Thoracic aorta (tissue), 2 donors: ENCODE data around the gene CDK2AP2. TPM values are rescaled to one million over a fixed set of nuclear protein-coding genes. Genes with fewer than 3 reads are reported as not detected.

Experiments
- ATAC-seq: fragments of 150-250 bp; one replicate; pipeline ENCODE4 v1.8.0; 2017; ENCODE audit warnings: low read depth; ENCODE audit not compliant: insufficient number of reproducible peaks, low FRiP score
- DNase-seq: peaks from one replicate; pipeline ENCODE4 v3.0.0-alpha.2; 2020; ENCODE audit warnings: low spot score
- H3K27ac ChIP-seq, 2 donors: fragments of 200-600 bp; sonication (generic); 1 replicate in 1 of 2; 2 replicates in 1 of 2; pipeline ENCODE4 v1.5.1; 2016; ENCODE audit warnings: mild to moderate bottlenecking in 2 of 2, moderate library complexity in 2 of 2
- H3K27me3 ChIP-seq: fragments of 200-600 bp; sonication (generic); replicated peaks from 2 replicates; pipeline ENCODE4 v1.6.0; 2016; ENCODE audit warnings: mild to moderate bottlenecking; ENCODE audit not compliant: insufficient read depth
- H3K36me3 ChIP-seq: fragments of 200-600 bp; sonication (generic); one replicate; pipeline ENCODE4 v1.5.1; 2016
- H3K4me1 ChIP-seq, 2 donors: fragments of 200-600 bp; sonication (generic); 1 replicate in 1 of 2; 2 replicates in 1 of 2; pipeline versions ENCODE4 v1.5.1 to v1.6.0; 2016; ENCODE audit warnings: low read depth in 2 of 2, mild to moderate bottlenecking in 1 of 2; ENCODE audit not compliant: control insufficient read depth in 1 of 2
- H3K4me3 ChIP-seq: fragments of 200-600 bp; sonication (generic); 2 replicates; pipeline ENCODE4 v1.5.1; 2016; ENCODE audit warnings: mild to moderate bottlenecking
- H3K9me3 ChIP-seq: fragments of 200-600 bp; sonication (generic); 2 replicates; pipeline ENCODE4 v1.5.1; 2016
- CTCF ChIP-seq: fragments of 200-600 bp; sonication (generic); IDR thresholded peaks from one replicate; pipeline ENCODE4 v1.5.1; 2019; ENCODE audit warnings: antibody characterized with exemption
- total RNA-seq, 2 donors: library from RNA; depleted of rRNA; stranded (reverse); fragments of >200 nt; gene quantifications; one replicate each; pipeline versions ENCODE4 v1.1.0 to v1.2.3, GENCODE V29; 2016

CDK2AP2 gene
- total RNA-seq, 2 donors from 2014 or later = 53.3 to 73.4 TPM

GRCh38 chr11:67545280-67545679, 37.3 kb upstream of the CDK2AP2 start:
- no peaks in the 10 kb centered on the region for H3K36me3 ChIP-seq
- no peak for TF ChIP-seq CTCF
- ATAC-seq (no peak), DNase-seq (no peak)
- no peaks in the 10 kb centered on the region for H3K4me1 ChIP-seq
- H3K4me3 ChIP-seq = no peak overlapping the region
- H3K27me3 ChIP-seq = no peaks in the 10 kb centered on the region
- H3K27ac ChIP-seq = no peak overlapping the region
- H3K9me3 ChIP-seq = no peaks in the 10 kb centered on the region

GRCh38 chr11:67544616-67545242, 36.8 kb upstream of the CDK2AP2 start:
- ATAC-seq (no peak), DNase-seq (no peak)
- no peak overlapping the region for H3K4me3 ChIP-seq
- no peaks in the 10 kb centered on the region for H3K36me3 ChIP-seq
- no peaks in the 10 kb centered on the region for H3K9me3 ChIP-seq
- no peaks in the 10 kb centered on the region for H3K27me3 ChIP-seq
- TF ChIP-seq CTCF = no peak
- no peaks in the 10 kb centered on the region for H3K4me1 ChIP-seq
- no peak overlapping the region for H3K27ac ChIP-seq

GRCh38 chr11:67543585-67543984, 35.6 kb upstream of the CDK2AP2 start:
- Histone ChIP-seq H3K36me3 (no peaks in the 10 kb centered on the region), H3K27me3 (no peaks in the 10 kb centered on the region), H3K4me1 (no peaks in the 10 kb centered on the region), H3K4me3 (no peak overlapping the region), H3K27ac (no peak overlapping the region), H3K9me3 (no peaks in the 10 kb centered on the region)
- ATAC-seq = no peak
- no peak for TF ChIP-seq CTCF
- no peak for DNase-seq

- ATAC-seq (no peak), DNase-seq (no peak)
- H3K27me3 ChIP-seq = no peaks in the 10 kb centered on the region
- no peaks in the 10 kb centered on the region for H3K9me3 ChIP-seq
- H3K27ac ChIP-seq = no peak overlapping the region
- H3K36me3 ChIP-seq = no peaks in the 10 kb centered on the region
- no peak overlapping the region for H3K4me3 ChIP-seq
- no peaks in the 10 kb centered on the region for H3K4me1 ChIP-seq
- no peak for TF ChIP-seq CTCF
Measured at GRCh38 chr11:67542971-67543370, 35.0 kb upstream of the CDK2AP2 start.

GRCh38 chr11:67542169-67542568, 34.2 kb upstream of the CDK2AP2 start:
- no peak overlapping the region for H3K27ac ChIP-seq
- H3K36me3 ChIP-seq = no peaks in the 10 kb centered on the region
- DNase-seq (no peak), ATAC-seq (no peak)
- H3K9me3 ChIP-seq = no peaks in the 10 kb centered on the region
- TF ChIP-seq CTCF = no peak
- H3K27me3 ChIP-seq = no peaks in the 10 kb centered on the region
- no peaks in the 10 kb centered on the region for H3K4me1 ChIP-seq
- H3K4me3 ChIP-seq = no peak overlapping the region
